Stimulated activated CD4-positive, alpha-beta T cell treated with anti-CD3 and anti-CD28 coated beads, Interleukin-1b, Interleukin-23, amount 100 ng/mL, for 1 hour (primary cell): ENCODE data around the gene WFIKKN1.

ENCODE experiments used
- DNase-seq, 2 donors: peaks; one replicate each; pipeline ENCODE4 v3.0.0-alpha.2; 2020; ENCODE audit warnings: low read depth in 2 of 2

The WFIKKN1 gene, protein sequence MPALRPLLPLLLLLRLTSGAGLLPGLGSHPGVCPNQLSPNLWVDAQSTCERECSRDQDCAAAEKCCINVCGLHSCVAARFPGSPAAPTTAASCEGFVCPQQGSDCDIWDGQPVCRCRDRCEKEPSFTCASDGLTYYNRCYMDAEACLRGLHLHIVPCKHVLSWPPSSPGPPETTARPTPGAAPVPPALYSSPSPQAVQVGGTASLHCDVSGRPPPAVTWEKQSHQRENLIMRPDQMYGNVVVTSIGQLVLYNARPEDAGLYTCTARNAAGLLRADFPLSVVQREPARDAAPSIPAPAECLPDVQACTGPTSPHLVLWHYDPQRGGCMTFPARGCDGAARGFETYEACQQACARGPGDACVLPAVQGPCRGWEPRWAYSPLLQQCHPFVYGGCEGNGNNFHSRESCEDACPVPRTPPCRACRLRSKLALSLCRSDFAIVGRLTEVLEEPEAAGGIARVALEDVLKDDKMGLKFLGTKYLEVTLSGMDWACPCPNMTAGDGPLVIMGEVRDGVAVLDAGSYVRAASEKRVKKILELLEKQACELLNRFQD

DNA sequence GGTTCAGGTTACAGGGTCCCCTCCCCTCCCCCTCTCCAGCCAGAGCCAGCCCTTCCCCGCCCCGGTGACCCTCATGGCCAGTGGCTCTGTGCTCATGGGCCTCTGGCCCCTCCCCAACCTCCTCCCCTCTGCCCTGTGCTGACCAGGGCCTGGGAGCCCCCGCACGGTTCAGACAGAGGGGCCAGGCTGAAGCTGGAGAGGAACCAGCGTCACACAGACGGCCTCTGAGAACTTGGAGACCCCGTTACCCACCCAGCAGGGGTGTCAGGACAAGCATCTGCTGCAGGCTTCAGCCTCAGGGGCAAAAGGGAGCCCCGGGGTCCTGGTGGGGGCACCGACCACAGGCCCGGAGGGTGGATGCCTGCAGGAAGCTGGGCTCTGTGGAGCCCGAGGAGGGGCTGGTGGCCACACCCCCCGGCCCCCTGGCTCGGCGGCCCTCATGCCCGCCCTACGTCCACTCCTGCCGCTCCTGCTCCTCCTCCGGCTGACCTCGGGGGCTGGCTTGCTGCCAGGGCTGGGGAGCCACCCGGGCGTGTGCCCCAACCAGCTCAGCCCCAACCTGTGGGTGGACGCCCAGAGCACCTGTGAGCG lies at the start of gene WFIKKN1:
Gene WFIKKN1, plus strand, starts transcription at position 171 of the 591 bp plus-strand sequence. Its CDS starts 269 bp downstream, at position 440.
- DNase-seq = no peak

DNA sequence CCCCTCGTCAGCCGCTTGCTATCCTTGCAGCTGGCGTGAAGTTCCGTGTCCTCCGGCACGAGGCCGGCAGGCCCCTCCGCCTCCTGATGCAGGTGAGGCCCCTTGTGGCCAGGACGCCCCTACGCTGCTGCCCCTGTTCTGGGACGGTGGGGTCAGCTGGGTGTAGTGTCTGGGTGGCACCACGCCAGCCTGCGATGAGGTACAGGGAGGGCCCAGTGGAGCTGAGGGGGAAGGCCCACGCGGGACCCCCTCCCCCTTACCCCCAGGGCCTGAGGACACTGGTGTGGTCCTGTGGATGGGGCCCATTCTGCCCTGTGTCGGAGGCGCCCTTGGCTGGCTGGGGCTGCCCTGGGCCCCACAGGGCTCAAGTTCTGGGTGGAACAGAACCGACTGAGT lies 48.6 kb upstream of the WFIKKN1 start:
- no peak for DNase-seq

DNA sequence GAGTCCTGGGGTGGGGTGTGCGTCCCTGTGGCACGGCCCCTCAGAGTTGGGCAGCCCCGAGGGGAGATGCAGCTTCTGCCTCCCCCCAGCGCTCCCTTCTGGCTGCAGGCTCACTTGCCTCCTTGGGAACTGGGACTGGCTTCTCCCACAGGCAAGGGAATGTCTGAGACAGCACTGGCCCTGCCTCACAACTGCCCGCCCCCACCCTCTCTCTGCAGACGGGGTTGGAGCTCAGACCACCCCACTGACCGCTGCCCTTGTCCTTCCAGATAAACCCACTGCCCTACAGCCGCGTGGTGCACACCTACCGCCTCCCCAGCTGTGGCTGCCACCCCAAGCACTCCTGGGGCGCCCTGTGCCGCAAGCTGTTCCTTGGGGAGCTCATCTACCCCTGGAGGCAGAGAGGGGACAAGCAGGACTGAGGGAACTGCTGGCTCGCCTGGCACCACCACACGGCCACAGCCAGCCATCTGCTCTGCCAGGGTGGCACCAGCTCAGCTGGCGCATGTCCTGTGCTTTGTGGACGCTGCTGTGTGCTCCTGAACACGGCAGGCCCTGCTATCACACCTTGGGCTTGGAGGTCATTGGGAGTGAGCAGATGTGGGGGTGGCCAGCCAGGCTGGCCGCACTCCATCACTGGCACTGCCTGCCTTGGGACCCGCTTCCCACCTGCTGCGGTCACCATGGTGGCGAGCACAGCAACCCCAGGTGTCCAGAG lies 48.0 kb upstream of the WFIKKN1 start:
- DNase-seq = no peak

DNA sequence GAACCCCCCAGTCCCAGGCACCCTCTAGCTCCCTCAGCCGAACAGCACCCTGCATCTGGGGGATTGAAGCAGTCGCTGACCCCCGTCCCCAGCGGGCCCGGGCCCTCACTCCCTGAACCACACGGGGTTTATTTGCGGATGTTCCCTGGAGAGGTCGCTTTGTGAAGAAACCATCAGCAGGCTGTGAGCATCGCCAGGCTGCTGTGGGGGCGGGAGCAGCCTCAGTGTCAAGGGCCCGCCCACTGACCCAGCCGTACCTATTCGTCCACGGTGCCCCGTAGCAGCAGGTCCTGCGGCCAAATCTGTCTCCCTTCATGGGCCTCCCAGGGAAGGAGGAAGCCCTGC lies 47.3 kb upstream of the WFIKKN1 start:
- DNase-seq = no peak

DNA sequence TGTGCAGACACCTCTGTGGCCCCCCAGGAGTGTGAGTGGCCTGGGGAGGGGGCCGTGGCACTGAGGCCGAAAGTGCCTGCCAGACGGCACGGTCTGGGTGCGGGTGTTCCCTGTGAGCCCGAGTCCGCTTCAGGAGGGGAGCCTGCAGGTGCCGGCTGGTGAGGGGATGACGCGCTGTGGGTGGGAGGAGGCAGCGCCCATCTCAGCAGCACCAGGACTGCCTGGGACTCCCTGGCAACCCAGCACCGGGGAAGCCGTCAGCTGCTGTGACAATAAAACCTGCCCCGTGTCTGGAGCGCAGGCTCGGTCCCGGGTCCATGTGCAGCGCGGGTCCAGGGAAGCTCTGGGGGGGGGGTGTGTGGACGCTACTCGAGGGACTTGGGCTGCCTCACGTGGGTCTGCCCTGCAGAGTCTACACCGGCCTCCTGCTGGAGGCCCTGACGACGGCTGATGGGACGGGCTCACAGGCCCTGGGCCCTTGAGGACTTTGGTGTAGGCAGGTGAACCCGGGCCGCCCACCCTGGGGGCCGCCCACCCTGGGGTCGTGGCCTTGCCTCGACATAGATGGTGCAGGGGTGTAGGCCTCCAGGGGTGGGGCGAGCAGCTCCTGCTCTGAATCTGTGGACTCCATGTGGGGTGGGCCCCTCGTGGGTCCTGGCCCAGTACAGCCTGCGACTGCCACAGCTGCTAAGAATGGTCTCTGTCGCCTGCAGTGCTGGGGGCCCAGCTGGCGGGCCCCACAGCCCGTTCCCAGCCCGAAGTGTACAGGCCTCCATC lies 46.8 kb upstream of the WFIKKN1 start:
- no peak for DNase-seq

DNA sequence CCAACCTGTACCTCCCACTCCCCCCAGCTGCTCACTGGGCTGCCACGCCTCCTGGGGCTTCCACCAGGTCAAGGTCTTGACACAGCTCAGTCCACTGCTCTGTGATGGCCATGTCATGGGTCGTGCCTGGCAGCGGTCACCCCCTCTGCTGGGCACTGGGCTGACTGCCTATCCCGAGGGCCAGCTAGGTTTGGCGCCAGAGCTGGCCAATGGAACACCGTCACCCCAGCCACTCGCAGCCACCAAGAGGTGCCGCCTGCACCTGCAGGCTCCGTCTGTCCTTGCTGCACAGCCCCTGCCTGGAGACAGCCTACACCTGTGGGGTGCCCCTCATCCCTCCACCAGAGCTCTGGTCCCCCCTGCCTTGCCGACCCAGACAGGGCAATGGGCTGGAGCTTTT lies 45.4 kb upstream of the WFIKKN1 start:
- DNase-seq = no peak

DNA sequence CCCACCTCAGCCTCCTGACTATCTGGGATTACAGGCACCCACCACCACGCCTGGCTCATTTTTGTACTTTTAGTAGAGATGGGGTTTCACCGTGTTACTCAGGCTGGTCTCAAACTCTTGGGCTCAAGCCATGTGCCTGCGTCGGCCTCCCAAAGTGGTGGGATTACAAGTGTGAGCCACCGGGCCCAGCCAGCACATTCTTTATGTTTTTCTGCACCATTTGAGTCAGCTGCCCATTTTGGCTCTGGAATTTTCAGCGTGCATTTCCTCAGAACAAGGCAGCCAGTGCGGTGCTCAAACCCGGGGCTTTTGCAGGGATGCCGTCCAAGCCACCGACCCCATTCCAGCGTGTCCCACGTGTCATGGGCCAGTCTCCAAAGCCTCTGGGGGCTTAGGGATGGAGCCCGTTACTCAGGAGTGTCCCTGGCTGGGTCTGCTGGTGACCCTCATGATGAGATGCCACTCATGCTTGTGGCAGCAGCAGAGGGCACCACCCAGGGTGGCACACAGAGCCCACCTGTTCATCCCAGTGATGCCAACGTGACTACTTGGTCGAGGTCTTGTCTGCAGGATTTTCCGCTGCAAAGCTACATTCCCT lies 44.6 kb upstream of the WFIKKN1 start:
- DNase-seq = no peak

DNA sequence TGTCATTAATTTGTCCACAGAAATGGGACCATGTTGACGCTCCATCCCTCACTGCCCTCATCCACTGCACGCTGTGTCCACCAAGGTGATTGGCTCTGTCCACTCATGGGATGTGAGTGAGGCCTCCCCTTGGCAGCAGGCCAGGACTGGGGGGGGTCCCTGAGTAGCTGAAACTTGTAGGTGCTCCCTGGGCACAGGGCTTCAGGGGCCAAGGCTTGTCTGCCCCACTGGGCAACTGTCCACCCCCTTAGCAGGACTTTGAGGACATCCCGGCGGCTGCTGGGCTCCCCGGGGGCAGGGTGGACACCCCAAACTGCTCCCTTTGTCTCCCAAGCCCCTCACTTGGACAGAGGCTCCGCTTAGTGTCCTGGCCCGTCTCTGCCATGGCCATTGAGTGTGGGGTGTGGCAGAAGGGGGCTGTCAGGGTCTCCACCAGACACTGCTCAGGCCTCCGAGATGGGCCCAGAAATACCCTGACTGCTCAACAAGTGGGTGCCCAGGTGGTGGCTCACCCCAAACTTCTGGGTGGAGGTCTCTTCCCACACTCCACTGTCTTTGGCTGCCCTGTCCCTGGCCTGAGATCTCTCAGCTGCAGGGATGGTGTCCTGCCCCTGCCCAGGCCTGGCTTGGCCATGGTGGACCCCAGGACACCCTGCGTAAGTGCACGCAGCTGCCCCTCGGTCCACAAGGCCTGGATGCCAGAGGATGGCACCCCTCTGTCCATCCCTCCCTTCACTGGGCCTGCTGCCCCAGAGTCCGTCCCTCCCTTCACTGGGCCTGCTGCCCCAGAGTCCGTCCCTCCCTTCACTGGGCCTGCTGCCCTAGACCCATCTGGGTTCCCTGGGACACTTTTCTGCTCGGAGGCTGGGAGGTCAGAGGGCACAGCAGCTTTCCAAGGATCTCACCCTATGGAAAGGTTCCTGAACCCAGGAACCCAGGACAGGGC lies 43.9 kb upstream of the WFIKKN1 start:
- no peak for DNase-seq

DNA sequence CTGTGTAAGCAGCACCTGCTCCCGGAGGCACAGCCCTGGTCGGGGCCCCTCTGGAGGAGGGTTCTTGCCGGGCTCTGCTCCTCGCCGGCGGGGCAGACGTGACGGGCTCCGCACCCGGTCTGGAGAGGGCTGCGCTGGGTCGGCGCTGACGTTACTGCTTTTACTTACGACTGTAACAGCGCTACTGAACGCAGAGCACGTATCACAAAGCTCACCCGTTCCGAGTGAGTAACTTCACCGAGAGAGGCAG lies 42.2 kb upstream of the WFIKKN1 start:
- peak in 1 of 2 donors; percentile 48 for DNase-seq

DNA sequence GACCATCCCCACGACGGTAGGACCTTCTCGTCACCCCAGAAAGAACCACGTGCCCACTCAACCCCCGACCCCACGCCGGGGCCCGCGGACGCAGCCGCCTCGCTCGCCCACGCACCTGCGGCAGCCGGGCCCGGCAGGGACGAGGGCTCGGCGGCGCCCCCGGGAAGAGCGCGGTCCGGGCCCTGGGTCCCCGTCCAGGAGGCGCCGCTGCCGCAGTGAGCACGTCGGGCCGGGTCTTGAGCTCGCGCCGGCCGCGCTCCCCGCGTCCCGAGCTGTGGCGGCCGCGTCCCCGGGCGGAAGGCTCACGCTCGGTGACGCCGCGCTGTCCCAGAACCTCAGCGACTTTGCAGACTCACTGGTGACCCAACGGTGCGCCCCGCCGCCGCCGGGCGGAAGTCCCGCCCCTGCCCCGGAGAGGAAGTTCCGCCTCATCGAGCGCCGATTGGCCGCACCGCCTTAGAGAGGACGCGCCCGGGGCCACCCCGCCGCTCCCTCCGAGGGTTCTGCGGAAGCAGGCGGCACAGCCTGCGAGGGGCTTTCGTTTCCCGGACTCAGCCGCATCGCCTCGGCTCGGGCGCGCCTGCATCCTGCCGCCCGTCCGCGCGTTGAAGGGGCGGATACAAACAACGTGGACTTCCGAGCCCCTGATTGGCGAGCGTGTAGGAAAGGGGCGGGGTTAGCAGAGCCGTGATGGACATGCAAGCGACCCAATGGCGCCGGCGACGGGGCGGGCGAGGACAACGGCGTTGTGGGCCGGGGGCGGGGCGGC lies 41.7 kb upstream of the WFIKKN1 start:
- DNase-seq = peak; percentile 96 to 98

DNA sequence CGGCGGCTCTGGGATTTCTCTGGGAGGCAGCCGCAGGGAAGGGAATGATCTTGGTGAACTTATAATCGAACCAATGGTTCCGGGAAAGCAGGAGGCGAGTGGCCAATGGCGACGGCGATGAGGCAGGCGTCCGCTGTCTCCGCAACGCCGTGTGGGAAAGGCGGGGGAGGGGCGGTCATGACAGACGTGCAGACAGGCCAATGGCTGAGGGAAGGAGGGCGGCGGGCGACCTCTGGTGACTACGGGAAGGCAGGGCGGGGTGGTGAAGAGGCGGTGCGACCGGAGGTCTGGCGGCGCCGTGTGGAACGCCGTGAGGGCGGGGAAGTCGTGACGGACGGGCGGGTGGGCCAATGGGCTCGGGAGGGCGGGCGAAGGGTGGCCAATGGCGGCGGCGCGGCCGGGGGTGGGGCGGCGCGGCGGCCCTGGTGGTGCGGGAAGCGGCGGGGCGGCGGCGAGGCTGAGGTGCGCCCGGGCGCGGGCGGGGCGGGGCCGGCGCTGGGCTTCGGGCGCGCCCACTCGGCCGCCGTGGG lies 41.1 kb upstream of the WFIKKN1 start, which contains the start of gene RAB40C:
Gene RAB40C, plus strand, starts transcription at position 409 of the 530 bp plus-strand sequence. CDS start 226 bp downstream, outside the sequence.
- DNase-seq = peak; percentile 98 to 99

DNA sequence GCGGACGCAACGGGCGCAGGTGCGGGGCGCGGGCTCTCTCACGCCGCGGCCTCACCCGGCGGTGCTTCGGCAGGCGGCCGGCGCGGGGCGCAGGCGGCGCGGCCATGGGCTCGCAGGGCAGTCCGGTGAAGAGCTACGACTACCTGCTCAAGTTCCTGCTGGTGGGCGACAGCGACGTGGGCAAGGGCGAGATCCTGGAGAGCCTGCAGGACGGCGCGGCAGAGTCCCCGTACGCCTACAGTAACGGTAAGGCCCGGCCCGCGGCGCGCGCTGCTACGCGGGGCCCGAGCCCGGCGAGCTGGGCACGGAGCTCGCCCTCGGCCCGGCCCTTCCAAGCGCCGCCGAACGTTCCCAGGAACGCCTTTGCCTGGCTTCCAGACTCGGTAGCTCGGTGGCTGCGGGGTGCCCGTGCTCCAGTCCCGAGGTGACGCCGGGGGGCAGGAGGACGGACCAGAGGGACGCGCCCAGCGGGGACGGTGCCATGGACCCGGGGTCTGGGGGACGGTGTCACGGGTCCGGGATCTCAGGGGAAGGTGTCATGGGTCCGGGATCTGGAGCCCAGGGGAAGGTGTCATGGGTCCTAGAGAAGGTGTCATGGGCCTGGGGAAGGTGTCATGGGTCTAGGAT lies 40.5 kb upstream of the WFIKKN1 start:
- DNase-seq = no peak

DNA sequence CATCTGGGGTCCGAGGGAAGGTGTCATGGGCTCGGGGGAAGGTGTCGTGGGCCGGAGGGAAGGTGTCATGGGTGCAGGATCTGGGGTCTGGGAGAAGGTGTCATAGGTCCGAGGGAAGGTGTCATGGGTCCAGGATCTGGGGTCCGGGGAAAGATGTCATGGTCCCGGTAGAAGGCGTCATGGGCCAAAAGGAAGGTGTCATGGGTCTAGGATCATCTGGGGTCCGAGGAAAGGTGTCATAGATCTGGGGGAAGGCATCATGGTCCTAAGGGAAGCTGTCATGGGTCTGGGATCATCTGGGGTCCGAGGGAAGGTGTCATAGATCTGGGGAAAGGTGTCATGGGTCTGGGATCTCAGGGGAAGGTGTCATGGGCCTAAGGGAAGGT lies 40.0 kb upstream of the WFIKKN1 start:
- DNase-seq = no peak

DNA sequence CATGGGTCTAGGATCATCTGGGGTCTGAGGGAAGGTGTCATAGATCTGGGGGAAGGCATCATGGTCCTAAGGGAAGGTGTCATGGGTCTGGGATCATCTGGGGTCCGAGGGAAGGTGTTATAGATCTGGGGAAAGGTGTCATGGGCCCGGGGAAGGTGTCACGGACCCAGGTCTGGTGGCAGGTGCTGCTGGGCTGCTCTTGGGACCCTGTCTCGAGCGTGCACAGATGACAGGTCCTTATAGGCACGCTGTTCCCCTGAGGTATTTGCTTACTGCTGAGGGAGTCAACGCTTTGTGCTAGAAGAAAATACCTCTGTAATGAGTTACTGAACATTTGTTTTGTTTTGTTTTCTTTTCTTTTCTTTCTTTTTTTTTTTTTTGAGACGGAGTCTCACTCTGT lies 39.6 kb upstream of the WFIKKN1 start:
- no peak for DNase-seq

DNA sequence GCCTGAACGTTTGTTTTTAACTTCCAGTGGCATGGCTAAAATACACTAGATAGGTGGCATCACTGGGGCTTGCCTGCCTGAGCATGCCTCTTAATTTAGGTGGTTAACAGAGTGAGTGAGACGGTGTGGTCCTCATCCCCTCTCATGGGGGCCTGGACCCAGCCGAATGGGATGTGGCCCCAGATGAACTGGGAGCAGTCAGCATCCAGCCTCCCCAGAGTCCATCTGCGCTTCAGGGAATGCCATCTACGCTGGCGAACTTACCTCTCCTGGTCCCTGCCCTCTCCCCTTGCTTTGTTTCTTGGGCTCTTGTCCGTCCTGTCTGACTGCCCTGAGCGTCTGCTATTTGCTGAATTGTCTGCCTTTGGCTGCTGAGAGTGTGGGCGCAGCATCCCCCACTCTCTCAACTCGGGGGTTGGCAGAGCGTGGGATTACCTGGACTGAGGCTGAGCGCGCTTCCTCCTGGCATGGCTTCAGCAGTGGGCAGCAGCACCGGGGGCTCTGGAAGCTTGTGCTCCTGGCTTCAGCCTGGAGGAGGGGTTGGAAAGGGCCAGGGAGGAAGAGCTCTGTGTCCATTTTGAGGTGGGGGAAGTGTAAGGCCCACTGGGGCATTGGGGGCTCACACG lies 38.8 kb upstream of the WFIKKN1 start:
- no peak for DNase-seq

DNA sequence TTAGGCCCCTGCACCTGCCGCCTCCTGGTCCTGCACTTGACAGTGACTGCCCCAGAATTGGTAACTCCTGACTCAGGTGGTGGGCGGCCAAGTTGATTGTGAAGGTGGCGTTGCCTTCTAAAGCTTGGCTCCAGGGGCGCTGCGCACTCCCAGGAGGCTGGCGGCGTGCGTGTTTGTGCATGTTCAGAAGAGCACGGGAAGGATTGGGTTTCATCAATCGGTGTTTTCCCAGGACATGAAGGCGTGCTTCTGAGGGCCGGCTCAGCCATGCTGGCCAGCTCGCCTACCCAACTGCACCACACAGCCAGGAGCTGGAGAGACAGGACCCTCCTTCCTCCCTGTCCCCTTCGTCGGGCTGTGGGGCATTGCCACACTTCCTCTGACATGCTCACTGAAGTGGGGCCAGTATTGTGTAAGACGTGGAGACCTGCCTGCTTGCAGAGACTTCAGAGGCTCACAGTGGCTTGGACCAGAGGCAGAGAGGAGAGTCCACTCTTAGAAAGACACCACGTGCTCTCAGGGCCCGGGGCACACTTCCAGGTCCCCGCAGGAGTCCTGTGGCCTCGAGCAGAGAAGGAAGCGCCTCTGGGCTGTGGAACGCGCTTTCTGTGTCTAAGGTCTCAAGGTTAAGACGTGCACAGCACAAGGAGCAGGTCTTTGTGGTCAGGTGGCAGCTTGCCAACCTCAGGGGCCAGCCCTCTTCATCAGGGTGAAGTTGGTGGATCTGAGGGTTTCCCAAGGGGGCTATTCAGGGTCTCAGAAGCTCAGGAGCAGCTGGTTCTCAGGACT lies 38.1 kb upstream of the WFIKKN1 start:
- DNase-seq = no peak

DNA sequence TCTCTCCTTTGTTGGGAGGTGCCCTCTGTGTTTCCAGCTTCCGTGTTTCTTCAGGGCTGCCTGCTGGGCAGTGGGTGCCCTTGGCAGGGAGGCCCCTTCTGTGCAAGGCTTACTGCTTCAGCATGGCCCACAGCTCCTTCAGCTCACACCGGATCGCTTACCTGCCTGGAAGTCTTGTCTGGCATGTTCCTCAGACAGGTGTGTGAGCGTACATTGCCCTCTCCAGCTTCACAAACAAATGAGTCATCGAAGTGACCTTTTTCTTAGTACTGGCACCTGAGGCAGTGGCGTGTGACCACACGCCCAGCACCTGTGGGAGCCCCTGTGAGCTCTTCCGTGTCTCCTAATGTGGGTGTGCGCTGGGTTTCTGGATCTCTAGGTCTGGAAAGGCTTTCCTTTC lies 37.4 kb upstream of the WFIKKN1 start:
- no peak for DNase-seq

DNA sequence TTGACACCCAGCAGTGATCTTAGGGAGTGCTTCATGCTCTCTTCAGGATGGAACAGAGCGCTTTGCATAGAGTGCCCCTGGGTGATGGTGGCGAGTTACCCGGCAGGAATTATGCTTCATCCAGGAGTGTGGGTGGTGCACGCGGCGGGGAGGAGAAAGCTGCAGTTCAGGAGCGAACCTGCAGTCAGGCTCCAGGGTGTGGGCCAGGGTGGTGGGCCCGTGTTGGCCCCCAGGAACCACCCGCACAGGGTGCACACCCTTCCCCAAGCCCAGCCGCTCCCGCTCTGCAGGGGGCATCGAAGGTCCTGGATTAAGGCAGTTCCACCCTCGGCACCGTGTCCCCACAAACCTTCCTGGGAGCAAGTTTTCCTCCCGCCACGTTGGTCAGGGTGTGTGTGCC lies 37.0 kb upstream of the WFIKKN1 start:
- no peak for DNase-seq
